Cardiac muscle cell (in vitro differentiated cells and primary cell): ENCODE results near the gene KCNJ10. TPM values are rescaled to one million over a fixed set of nuclear protein-coding genes. Genes with fewer than 3 reads are reported as not detected.

ENCODE experiments used
- DNase-seq, 2 donors: peaks; one replicate each; pipeline versions ENCODE4 v3.0.0 to v3.0.0-alpha.2; 2010 to 2017; ENCODE audit warnings: low read depth in 1 of 2, low spot score in 1 of 2
- H3K27ac ChIP-seq: fragments of 200-600 bp; sonication (generic); 2 replicates; pipeline ENCODE4 v1.5.1; 2016
- H3K27me3 ChIP-seq: fragments of 200-600 bp; sonication (generic); 2 replicates; pipeline ENCODE4 v1.6.0; 2016; ENCODE audit warnings: control low read depth
- H3K36me3 ChIP-seq: fragments of 200-600 bp; sonication (generic); 2 replicates; pipeline ENCODE4 v1.5.1; 2016; ENCODE audit warnings: control low read depth
- H3K4me1 ChIP-seq: fragments of 200-600 bp; sonication (generic); 2 replicates; pipeline ENCODE4 v1.8.1; 2017; ENCODE audit warnings: low read depth, mild to moderate bottlenecking, mixed run types
- H3K4me3 ChIP-seq: fragments of 200-600 bp; sonication (generic); 2 replicates; pipeline ENCODE4 v1.5.1; 2016; ENCODE audit warnings: mild to moderate bottlenecking
- H3K9me3 ChIP-seq: fragments of 200-600 bp; sonication (generic); 2 replicates; pipeline ENCODE4 v1.5.1; 2017; ENCODE audit warnings: low read depth, mild to moderate bottlenecking, control low read depth
- polyA plus RNA-seq: library from polyadenylated mRNA; unstranded; fragments of >200 nt; fragmentation: Nextera tagmentation; extraction: Ambion mirVana; gene quantifications from 2 replicates; pipeline ENCODE4 v1.2.1, GENCODE V29; 2016
- total RNA-seq: library from RNA; depleted of rRNA; stranded (reverse); fragments of >200 nt; gene quantifications from 2 replicates; pipeline ENCODE4 v1.2.3, GENCODE V29; 2016
- TF ChIP-seq, protein P1 (sequence below): IDR thresholded peaks from 2 replicates; pipeline ENCODE4 v1.5.1; 2012; ENCODE audit warnings: low read depth, mild to moderate bottlenecking, low read length

The KCNJ10 gene
- total and polyA plus RNA-seq, 2 experiments from 2014 or later: 0.35 to 0.42 TPM

DNA sequence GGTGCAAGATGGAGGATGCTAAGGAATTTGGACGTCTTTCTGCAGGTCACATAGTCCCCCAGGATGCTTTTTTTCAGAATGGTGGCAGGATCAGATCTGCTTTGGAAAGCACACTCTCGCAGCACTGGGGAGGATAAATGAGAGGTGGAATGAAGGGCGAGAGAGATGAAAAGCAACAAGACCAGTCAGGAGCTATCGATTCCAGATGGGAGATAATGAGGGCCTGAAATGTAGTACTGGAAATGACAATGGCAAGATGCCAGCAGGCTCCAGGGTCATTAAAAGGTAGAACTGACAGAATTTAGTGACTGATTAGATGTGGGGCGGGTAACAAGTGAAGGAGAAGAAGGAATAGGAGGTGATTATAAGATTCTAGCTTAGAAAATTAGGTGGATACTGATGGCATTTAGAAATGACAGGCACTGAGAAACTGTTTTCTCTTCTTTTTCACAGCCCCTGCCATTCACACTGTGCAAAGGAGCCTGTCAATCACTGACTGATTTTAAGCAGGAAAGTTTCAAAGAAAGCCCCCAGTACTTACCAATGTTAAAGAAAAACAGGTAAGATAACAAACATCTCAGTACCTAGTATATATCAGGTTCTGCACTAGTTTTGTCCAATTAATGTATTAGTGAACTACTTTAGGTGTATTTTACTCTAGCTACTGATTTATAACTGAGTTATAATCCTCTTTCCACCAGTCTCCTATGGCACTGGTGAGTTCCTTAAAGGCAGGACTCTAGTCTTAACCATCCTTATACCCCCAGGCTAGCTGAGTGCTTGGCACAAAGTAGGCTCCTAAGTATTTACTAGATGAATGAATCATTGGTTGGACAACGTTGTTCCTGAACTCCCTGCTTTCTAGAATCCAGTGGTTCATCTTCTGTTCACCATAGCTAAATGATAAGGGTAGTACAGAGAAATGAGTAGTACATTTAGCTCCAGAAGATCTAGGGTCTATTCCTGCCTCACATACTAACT is 47.3 kb downstream of the KCNJ10 start:
- peaks cover 15% of the 10 kb centered on the region for H3K27me3 ChIP-seq
- H3K27ac ChIP-seq: no peak overlapping the region
- peaks cover 11% of the 10 kb centered on the region for H3K4me1 ChIP-seq
- no peak overlapping the region for H3K4me3 ChIP-seq
- H3K36me3 ChIP-seq: no peaks in the 10 kb centered on the region
- TF ChIP-seq, protein P1, sequence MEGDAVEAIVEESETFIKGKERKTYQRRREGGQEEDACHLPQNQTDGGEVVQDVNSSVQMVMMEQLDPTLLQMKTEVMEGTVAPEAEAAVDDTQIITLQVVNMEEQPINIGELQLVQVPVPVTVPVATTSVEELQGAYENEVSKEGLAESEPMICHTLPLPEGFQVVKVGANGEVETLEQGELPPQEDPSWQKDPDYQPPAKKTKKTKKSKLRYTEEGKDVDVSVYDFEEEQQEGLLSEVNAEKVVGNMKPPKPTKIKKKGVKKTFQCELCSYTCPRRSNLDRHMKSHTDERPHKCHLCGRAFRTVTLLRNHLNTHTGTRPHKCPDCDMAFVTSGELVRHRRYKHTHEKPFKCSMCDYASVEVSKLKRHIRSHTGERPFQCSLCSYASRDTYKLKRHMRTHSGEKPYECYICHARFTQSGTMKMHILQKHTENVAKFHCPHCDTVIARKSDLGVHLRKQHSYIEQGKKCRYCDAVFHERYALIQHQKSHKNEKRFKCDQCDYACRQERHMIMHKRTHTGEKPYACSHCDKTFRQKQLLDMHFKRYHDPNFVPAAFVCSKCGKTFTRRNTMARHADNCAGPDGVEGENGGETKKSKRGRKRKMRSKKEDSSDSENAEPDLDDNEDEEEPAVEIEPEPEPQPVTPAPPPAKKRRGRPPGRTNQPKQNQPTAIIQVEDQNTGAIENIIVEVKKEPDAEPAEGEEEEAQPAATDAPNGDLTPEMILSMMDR: no peak
- no peaks in the 10 kb centered on the region for H3K9me3 ChIP-seq
- DNase-seq: no peak

DNA sequence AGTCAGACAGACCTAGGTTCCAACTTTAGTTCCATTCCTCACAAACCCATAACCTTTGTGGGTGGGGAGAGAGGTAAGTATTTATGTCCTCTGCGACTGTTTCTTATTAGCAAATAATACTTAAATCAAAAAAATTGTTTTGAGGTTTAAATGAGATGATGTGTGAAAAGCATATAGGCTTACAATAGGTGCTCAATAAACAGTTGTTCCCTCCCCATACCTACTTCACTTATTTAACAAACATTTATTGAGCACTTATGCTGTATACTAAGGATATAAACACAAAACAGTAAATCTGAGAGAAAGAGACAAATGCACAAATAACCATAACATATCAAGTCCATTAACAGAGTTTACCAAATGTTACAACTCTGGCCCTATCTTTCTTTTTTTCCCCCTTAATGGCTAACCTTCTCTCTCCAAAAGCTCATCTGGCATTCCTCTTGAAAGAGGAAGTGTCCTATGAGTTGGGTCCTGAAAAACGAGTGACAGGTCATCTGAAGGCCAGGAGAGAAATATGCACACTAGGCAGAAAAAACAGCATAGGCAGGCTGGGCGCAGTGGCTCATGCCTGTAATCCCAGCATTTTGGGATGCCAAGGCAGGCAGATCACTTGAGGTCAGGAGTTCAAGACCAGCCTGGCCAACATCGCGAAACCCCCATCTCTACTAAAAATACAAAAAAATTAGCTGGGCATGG is 48.4 kb downstream of the KCNJ10 start:
- DNase-seq: no peak
- Histone ChIP-seq H3K9me3 (no peaks in the 10 kb centered on the region), H3K4me3 (no peak overlapping the region), H3K27me3 (peaks cover 20% of the 10 kb centered on the region), H3K36me3 (no peaks in the 10 kb centered on the region), H3K27ac (no peak overlapping the region), H3K4me1 (peaks cover 11% of the 10 kb centered on the region)
- TF ChIP-seq, protein P1: no peak

- no peak overlapping the region for H3K27ac ChIP-seq
- no peak for DNase-seq
- peaks cover 11% of the 10 kb centered on the region for H3K4me1 ChIP-seq
- H3K9me3 ChIP-seq: no peaks in the 10 kb centered on the region
- H3K4me3 ChIP-seq: no peak overlapping the region
- peaks cover 20% of the 10 kb centered on the region for H3K27me3 ChIP-seq
- no peaks in the 10 kb centered on the region for H3K36me3 ChIP-seq
- TF ChIP-seq, protein P1: no peak
Observed at GRCh38 chr1:160020196-160020595, 49.8 kb downstream of the KCNJ10 start.

GRCh38 chr1:160018900-160019299 is 51.1 kb downstream of the KCNJ10 start:
- DNase-seq: peak in 1 of 2 donors; percentile 40
- Histone ChIP-seq H3K4me1 (peaks cover 5% of the 10 kb centered on the region), H3K27ac (no peak overlapping the region), H3K9me3 (no peaks in the 10 kb centered on the region), H3K4me3 (no peak overlapping the region), H3K36me3 (no peaks in the 10 kb centered on the region), H3K27me3 (peaks cover 21% of the 10 kb centered on the region)
- TF ChIP-seq, protein P1: no peak

GRCh38 chr1:160018347-160018746 is 51.6 kb downstream of the KCNJ10 start:
- Histone ChIP-seq H3K4me1 (peaks cover 5% of the 10 kb centered on the region), H3K4me3 (no peak overlapping the region)
- DNase-seq: no peak

More at GRCh38 chr1:160018347-160018746, 51.6 kb downstream of the KCNJ10 start:
- H3K27ac ChIP-seq: no peak overlapping the region
- peaks cover 26% of the 10 kb centered on the region for H3K27me3 ChIP-seq
- no peaks in the 10 kb centered on the region for H3K9me3 ChIP-seq
- no peaks in the 10 kb centered on the region for H3K36me3 ChIP-seq
- TF ChIP-seq, protein P1: no peak
